Measurements from ENCODE around the gene CACNB4.
"Not testable (repeated sequence)": the region's sequence is repeated elsewhere in the genome, so short reads cannot be mapped to it uniquely, and the experiment has no call there.

CACNB4 gene

GRCh38 chr2:152120430-152120829, 21.6 kb upstream of the CACNB4 start:
- in situ Hi-C loops (cut with MboI; ENCODE audit: low pct_unique_long_range_greater_than_20kb, low sequenced_read_pairs, unreplicated experiment), result no loop called here
- TF ChIP-seq CTCF (IDR thresholded peaks at IDR 0.05; ENCODE audit: extremely low read depth, insufficient read depth, missing control alignments), result no peak
- no peak for DNase-seq (ENCODE audit: low spot score)

GRCh38 chr2:152115952-152116351, 17.1 kb upstream of the CACNB4 start:
- in situ Hi-C loops (cut with MboI; ENCODE audit: low pct_unique_long_range_greater_than_20kb, low sequenced_read_pairs, unreplicated experiment), result no loop called here
- no peak for DNase-seq (ENCODE audit: low spot score)
- TF ChIP-seq CTCF (IDR thresholded peaks at IDR 0.05; ENCODE audit: extremely low read depth, insufficient read depth, missing control alignments), result no peak

DNA sequence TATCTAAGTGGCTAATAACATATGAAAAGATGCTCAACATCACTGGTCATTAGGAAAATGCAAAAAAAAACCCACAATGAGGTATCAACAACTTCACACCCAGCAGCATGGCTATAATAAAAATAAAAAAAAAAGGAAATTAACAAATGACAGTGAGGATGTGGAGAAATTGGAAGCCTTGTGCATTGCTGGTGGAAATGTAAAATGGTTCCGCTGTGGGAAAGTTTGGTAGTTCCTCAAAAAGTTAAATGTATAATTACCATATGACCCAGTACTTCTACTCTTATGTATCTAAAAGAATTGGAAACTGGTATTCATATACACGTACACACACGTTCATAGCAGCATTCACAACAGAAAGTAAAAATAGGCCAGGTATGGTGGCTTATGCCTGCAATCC, 15.5 kb upstream of the CACNB4 start:
- no peak for DNase-seq (ENCODE audit: low spot score)
- no peak for TF ChIP-seq CTCF (IDR thresholded peaks at IDR 0.05; ENCODE audit: extremely low read depth, insufficient read depth, missing control alignments)
- in situ Hi-C loops (cut with MboI; ENCODE audit: low pct_unique_long_range_greater_than_20kb, low sequenced_read_pairs, unreplicated experiment), result no loop called here

- in situ Hi-C loops (cut with MboI; ENCODE audit: low pct_unique_long_range_greater_than_20kb, low sequenced_read_pairs, unreplicated experiment); DNase-seq (ENCODE audit: low spot score): not testable (repeated sequence)
These were observed 8.3 kb upstream of the CACNB4 start for GRCh38 chr2:152107140-152107539.

- DNase-seq (ENCODE audit: low spot score), result no peak
- in situ Hi-C loops (cut with MboI; ENCODE audit: low pct_unique_long_range_greater_than_20kb, low sequenced_read_pairs, unreplicated experiment), result no loop called here
- no peak for TF ChIP-seq CTCF (IDR thresholded peaks at IDR 0.05; ENCODE audit: extremely low read depth, insufficient read depth, missing control alignments)
These were observed 7.6 kb upstream of the CACNB4 start for GRCh38 chr2:152106464-152106863.

DNA sequence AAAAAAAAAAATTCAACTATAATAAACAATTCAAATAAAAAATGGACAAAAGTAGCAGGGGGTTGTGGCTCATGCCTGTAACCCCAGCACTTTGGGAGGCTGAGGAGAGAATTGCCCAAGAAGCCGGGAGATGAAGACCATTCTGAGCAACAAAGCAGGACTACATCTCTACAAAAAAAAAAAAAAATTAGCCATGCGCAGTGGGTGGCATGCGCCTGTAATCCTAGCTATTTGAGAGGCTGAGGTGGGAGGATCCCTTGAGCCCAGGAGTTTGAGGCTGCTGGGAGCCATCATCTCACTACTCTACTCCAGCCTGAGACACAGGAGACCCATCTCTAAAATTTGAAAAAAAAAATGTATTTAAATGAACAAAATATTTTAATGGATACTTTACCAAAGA, 4.4 kb upstream of the CACNB4 start:
- no peak for DNase-seq (ENCODE audit: low spot score)
- TF ChIP-seq CTCF (IDR thresholded peaks at IDR 0.05; ENCODE audit: extremely low read depth, insufficient read depth, missing control alignments), result no peak
- in situ Hi-C loops (cut with MboI; ENCODE audit: low pct_unique_long_range_greater_than_20kb, low sequenced_read_pairs, unreplicated experiment), result no loop called here

DNA sequence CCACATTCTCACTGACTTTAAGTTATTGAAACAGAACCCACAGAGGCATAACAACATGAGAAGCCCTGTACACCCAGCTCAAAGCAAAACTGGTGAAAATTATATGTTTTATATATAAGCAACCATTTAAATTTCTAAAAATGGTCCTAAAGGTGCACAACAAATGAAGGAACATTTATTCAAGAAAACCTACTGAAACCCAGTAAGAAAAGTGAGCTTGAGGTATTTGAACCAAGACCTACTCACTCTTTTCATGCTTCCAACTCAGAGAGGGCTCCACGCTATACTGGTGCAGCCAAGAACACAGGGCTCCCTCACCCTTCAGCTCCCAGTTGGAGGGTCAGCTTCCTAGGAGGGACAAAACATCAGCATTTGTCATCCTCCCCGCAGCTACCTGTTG, 2.1 kb upstream of the CACNB4 start:
- no peak for TF ChIP-seq CTCF (IDR thresholded peaks at IDR 0.05; ENCODE audit: extremely low read depth, insufficient read depth, missing control alignments)
- DNase-seq (ENCODE audit: low spot score), result no peak
- in situ Hi-C loops (cut with MboI; ENCODE audit: low pct_unique_long_range_greater_than_20kb, low sequenced_read_pairs, unreplicated experiment), result no loop called here

Data from GM13977 (cell line).